ENCODE data around the gene TPM1.

The TPM1 gene

DNA sequence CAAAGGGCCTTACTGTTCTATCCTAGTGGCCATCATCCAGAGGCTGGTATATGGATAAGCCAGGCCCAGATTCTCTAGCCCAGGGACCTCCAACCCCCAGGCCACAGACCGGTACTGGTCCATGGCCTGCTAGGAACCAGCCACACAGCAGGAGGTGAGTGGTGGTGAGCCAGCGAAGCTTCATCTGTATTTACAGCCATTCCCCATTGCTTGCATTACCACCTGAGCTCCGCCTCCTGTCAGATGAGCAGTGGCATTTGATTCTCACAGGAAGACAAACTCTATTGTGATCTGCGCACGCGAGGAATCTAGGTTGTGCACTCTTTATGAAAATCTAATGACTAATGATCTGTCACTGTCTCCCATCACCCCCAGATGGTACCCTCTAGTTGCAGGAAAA, 30.1 kb upstream of the TPM1 start:
- TF ChIP-seq CTCF (IDR thresholded peaks at IDR 0.05): no peak

DNA sequence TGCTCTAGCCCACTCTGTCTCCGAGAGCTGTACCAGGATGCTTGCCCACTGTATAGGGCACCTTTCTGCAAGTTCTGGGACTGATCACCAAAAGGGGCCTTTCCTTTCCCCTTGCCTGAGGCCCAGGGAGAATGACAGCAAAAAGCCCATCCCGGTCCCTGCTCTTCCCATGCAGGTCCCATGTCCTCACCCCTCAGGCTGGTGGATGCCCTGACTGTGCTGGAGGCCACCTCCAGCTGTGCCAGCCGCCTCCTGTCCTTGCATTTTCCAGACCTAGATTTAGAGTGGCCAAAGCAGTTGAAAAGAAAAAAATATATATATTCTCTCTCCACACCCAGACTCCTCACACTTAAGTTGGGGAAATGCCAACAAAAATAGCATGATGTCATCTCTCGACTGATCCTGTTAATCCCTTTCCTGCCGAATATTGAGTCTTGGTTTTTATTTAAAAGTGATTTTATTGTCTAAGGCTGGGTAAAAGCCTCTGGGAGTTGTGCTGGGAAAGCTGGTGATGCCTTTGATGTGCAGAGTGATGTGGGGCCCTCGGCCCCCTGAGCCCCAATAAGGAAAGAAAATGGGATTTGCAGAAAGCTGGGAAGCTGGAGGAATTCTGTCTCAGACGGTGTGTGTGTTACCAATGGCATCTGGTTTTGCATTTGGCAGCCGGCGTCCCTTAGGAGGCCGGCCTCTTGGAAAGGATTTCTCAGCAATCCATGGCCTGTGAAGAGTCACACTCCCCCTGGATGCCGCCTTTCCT, 29.3 kb upstream of the TPM1 start:
- TF ChIP-seq CTCF (IDR thresholded peaks at IDR 0.05): no peak

- no peak for TF ChIP-seq CTCF (IDR thresholded peaks at IDR 0.05)
Observed at GRCh38 chr15:63014578-63014977, 28.0 kb upstream of the TPM1 start.

- no peak for TF ChIP-seq CTCF (IDR thresholded peaks at IDR 0.05)
Observed at GRCh38 chr15:63015618-63016017, 26.9 kb upstream of the TPM1 start.

GRCh38 chr15:63016234-63016633, 26.3 kb upstream of the TPM1 start:
- TF ChIP-seq CTCF (IDR thresholded peaks at IDR 0.05): no peak

- TF ChIP-seq CTCF (IDR thresholded peaks at IDR 0.05): no peak
Observed at GRCh38 chr15:63018639-63019038, 23.9 kb upstream of the TPM1 start.

DNA sequence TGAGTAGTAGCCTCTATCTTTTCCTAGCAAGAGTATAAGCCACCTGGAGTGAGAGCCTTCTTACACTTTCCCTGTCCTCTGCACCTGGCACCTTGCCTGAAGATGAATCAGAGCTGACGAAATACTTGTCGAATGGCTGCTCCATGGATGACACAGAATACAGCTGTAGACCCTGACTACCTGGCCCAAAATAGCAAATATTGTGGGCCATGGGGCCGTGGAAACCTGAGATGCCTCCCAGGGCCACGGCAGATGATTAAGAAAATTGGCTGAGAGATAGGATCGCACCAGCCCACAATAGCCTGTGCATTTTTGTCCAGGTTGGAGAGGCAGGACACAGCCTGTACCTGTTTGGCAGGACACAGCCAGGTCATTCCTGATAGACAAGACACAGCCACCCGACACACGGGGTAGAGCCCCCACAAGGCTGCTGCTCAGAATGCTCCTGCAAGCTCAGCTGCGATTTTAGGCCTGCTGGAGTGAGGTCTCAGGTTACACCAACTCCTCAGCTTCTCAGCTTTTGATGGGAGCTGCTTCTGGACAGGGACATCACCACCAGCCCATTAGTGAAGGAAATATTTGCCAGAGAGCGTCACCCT, 22.9 kb upstream of the TPM1 start:
- TF ChIP-seq CTCF (IDR thresholded peaks at IDR 0.05): no peak

Data from LNCAP (cell line).